LNCAP (cell line): ENCODE data around the gene SLCO3A1.

ENCODE experiments used
- TF ChIP-seq, protein P1 (sequence below): fragments of 450-650 bp; IDR thresholded peaks from 2 replicates; pipeline ENCODE4 v1.5.1; 2017; ENCODE audit warnings: mild to moderate bottlenecking

The SLCO3A1 gene

GRCh38 chr15:91882858-91883586 is 29.5 kb downstream of the SLCO3A1 start:
- TF ChIP-seq, protein P1, sequence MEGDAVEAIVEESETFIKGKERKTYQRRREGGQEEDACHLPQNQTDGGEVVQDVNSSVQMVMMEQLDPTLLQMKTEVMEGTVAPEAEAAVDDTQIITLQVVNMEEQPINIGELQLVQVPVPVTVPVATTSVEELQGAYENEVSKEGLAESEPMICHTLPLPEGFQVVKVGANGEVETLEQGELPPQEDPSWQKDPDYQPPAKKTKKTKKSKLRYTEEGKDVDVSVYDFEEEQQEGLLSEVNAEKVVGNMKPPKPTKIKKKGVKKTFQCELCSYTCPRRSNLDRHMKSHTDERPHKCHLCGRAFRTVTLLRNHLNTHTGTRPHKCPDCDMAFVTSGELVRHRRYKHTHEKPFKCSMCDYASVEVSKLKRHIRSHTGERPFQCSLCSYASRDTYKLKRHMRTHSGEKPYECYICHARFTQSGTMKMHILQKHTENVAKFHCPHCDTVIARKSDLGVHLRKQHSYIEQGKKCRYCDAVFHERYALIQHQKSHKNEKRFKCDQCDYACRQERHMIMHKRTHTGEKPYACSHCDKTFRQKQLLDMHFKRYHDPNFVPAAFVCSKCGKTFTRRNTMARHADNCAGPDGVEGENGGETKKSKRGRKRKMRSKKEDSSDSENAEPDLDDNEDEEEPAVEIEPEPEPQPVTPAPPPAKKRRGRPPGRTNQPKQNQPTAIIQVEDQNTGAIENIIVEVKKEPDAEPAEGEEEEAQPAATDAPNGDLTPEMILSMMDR, result no peak

GRCh38 chr15:91884606-91885005 is 31.1 kb downstream of the SLCO3A1 start:
- TF ChIP-seq, protein P1, result no peak

- TF ChIP-seq, protein P1, result no peak
Measured at GRCh38 chr15:91885054-91885453, 31.5 kb downstream of the SLCO3A1 start.

- TF ChIP-seq, protein P1, result no peak
Measured at GRCh38 chr15:91885714-91886270, 32.3 kb downstream of the SLCO3A1 start.

- TF ChIP-seq, protein P1, result no peak
Measured at GRCh38 chr15:91886878-91887277, 33.4 kb downstream of the SLCO3A1 start.

- TF ChIP-seq, protein P1, result no peak
Measured at GRCh38 chr15:91887321-91887720, 33.8 kb downstream of the SLCO3A1 start.

GRCh38 chr15:91887921-91888373 is 34.4 kb downstream of the SLCO3A1 start:
- TF ChIP-seq, protein P1, result no peak
